Fibroblast of lung (primary cell): ENCODE measurements around the gene FMNL3.

ENCODE experiments used
- CTCF ChIP-seq, 2 donors: IDR thresholded peaks in 1 of 2; conservative IDR thresholded peaks in 1 of 2; 1 replicate in 1 of 2; 2 replicates in 1 of 2; pipeline ENCODE4 v1.5.1; 2011 to 2012; ENCODE audit warnings: low read length in 2 of 2, control low read depth in 1 of 2, inconsistent platforms in 1 of 2, low read depth in 1 of 2, mild to moderate bottlenecking in 1 of 2
- EZH2 ChIP-seq: IDR thresholded peaks from 2 replicates; pipeline ENCODE4 v1.5.1; 2012; ENCODE audit warnings: low read length, control low read depth, mild to moderate bottlenecking; ENCODE audit errors: missing control alignments

GRCh38 chr12:49664167-49664566 is 43.0 kb downstream of the FMNL3 start:
- TF ChIP-seq CTCF (conservative IDR thresholded peaks at IDR 0.05 in 1 of 2, IDR thresholded peaks at IDR 0.05 in 1 of 2; ENCODE audit: low read depth in 1 of 2, low read length in 2 of 2) (no peak), EZH2 (no peak)
